Choroid plexus epithelial cell (primary cell): ENCODE data around the gene FAM163A.
A peak's percentile ranks its signal among the peaks of the same experiment; 100 is the strongest.

Source experiments
- DNase-seq: peaks from one replicate; pipeline ENCODE4 v3.0.0-alpha.2; 2010; ENCODE audit warnings: low read depth
- H3K4me3 ChIP-seq: 2 replicates; pipeline ENCODE4 v1.5.1; 2011; ENCODE audit warnings: low read depth, mild to moderate bottlenecking, control low read depth, low read length, moderate library complexity
- CTCF ChIP-seq: conservative IDR thresholded peaks from 2 replicates; pipeline ENCODE4 v1.5.1; 2011; ENCODE audit warnings: low read depth, mild to moderate bottlenecking, control low read depth, inconsistent platforms, low read length, moderate library complexity

The FAM163A gene

GRCh38 chr1:179709841-179710329 is 33.2 kb upstream of the FAM163A start:
- H3K4me3 ChIP-seq, result no peak overlapping the region
- peak; percentile 87 for DNase-seq
- no peak for TF ChIP-seq CTCF

- no peak overlapping the region for H3K4me3 ChIP-seq
- no peak for DNase-seq
- TF ChIP-seq CTCF, result no peak
Observed at GRCh38 chr1:179714159-179714558, 28.9 kb upstream of the FAM163A start.

GRCh38 chr1:179714623-179715022 is 28.5 kb upstream of the FAM163A start:
- H3K4me3 ChIP-seq, result no peak overlapping the region
- TF ChIP-seq CTCF, result no peak
- DNase-seq, result no peak

- DNase-seq, result no peak
- no peak for TF ChIP-seq CTCF
- H3K4me3 ChIP-seq, result no peak overlapping the region
Observed at GRCh38 chr1:179719272-179719671, 23.8 kb upstream of the FAM163A start.

- TF ChIP-seq CTCF, result no peak
- DNase-seq, result no peak
- no peak overlapping the region for H3K4me3 ChIP-seq
Observed at GRCh38 chr1:179728271-179728670, 14.8 kb upstream of the FAM163A start.

- TF ChIP-seq CTCF, result no peak
- no peak for DNase-seq
- no peak overlapping the region for H3K4me3 ChIP-seq
Observed at GRCh38 chr1:179729881-179730280, 13.2 kb upstream of the FAM163A start.

- DNase-seq, result no peak
- no peak overlapping the region for H3K4me3 ChIP-seq
- no peak for TF ChIP-seq CTCF
Observed at GRCh38 chr1:179731643-179732042, 11.4 kb upstream of the FAM163A start.
